G401.6 (cell line): Measurements from ENCODE around the gene TP53TG5.

Experiments
- FAIRE-seq: peaks from 2 replicates; lab custom pipeline; 2012; peaks lifted over from hg19 to GRCh38; lab: Jason Lieb, UNC

The TP53TG5 gene

GRCh38 chr20:45378191-45378590 lies at the start of gene TP53TG5:
TP53TG5 (minus strand) TSS chr20:45378325; CDS start chr20:45378236, 89 bp downstream.
- no peak for FAIRE-seq

GRCh38 chr20:45427236-45428149 lies 49.4 kb upstream of the TP53TG5 start:
- FAIRE-seq, result no peak

- FAIRE-seq, result no peak
Measured at GRCh38 chr20:45426320-45427016, 48.3 kb upstream of the TP53TG5 start.

GRCh38 chr20:45425561-45425960 lies 47.4 kb upstream of the TP53TG5 start:
- FAIRE-seq, result no peak

GRCh38 chr20:45423700-45424099 lies 45.6 kb upstream of the TP53TG5 start:
- FAIRE-seq, result no peak

- no peak for FAIRE-seq
Measured at GRCh38 chr20:45420125-45420524, 42.0 kb upstream of the TP53TG5 start.

- FAIRE-seq, result no peak
Measured at GRCh38 chr20:45419188-45420091, 41.3 kb upstream of the TP53TG5 start.

- FAIRE-seq, result no peak
Measured at GRCh38 chr20:45416917-45417316, 38.8 kb upstream of the TP53TG5 start.

- FAIRE-seq, result peak; percentile 61
Measured at GRCh38 chr20:45415822-45416637, 37.9 kb upstream of the TP53TG5 start, which contains the start of gene PIGT. PIGT (plus strand) TSS chr20:45416141; CDS start chr20:45416157, 16 bp downstream.

GRCh38 chr20:45413479-45413878 lies 35.4 kb upstream of the TP53TG5 start:
- FAIRE-seq, result no peak

GRCh38 chr20:45412653-45413052 lies 34.5 kb upstream of the TP53TG5 start:
- FAIRE-seq, result no peak

GRCh38 chr20:45410887-45411286 lies 32.8 kb upstream of the TP53TG5 start:
- FAIRE-seq, result no peak

GRCh38 chr20:45409521-45410272 lies 31.6 kb upstream of the TP53TG5 start:
- FAIRE-seq, result no peak

- no peak for FAIRE-seq
Measured at GRCh38 chr20:45408646-45409213, 30.6 kb upstream of the TP53TG5 start.

- no peak for FAIRE-seq
Measured at GRCh38 chr20:45407783-45408645, 29.9 kb upstream of the TP53TG5 start, which contains the start of gene DBNDD2. DBNDD2 (plus strand) TSS chr20:45408289; CDS start chr20:45408468, 179 bp downstream.

GRCh38 chr20:45407067-45407745 lies 29.1 kb upstream of the TP53TG5 start:
- FAIRE-seq, result no peak

GRCh38 chr20:45406260-45407066 lies 28.3 kb upstream of the TP53TG5 start:
- no peak for FAIRE-seq
